GM19043 (cell line): Measurements from ENCODE around the gene TBC1D16.
"Not testable (repeated sequence)": the region's sequence is repeated elsewhere in the genome, so short reads cannot be mapped to it uniquely, and the experiment has no call there.

Experiments
- ATAC-seq: cut with Tn5 transposase; IDR thresholded peaks from one replicate; pipeline ENCODE4 v1.9.1; 2021; ENCODE audit warnings: low read depth; ENCODE audit not compliant: unreplicated experiment

Gene TBC1D16

GRCh38 chr17:79977708-79978547, 57.7 kb downstream of the TBC1D16 start:
- ATAC-seq, result no peak

- ATAC-seq, result no peak
Observed at GRCh38 chr17:79977161-79977631, 58.5 kb downstream of the TBC1D16 start.

- no peak for ATAC-seq
Observed at GRCh38 chr17:79976451-79976850, 59.2 kb downstream of the TBC1D16 start.

GRCh38 chr17:79975498-79976134, 60.1 kb downstream of the TBC1D16 start:
- ATAC-seq, result no peak

GRCh38 chr17:79974566-79975497, 60.8 kb downstream of the TBC1D16 start:
- no peak for ATAC-seq

- no peak for ATAC-seq
Observed at GRCh38 chr17:79971651-79972050, 64.0 kb downstream of the TBC1D16 start.

- ATAC-seq, result no peak
Observed at GRCh38 chr17:79970576-79971068, 65.0 kb downstream of the TBC1D16 start.

- no peak for ATAC-seq
Observed at GRCh38 chr17:79969906-79970305, 65.8 kb downstream of the TBC1D16 start.

GRCh38 chr17:79968116-79968515, 67.6 kb downstream of the TBC1D16 start:
- ATAC-seq, result no peak

- ATAC-seq, result no peak
Observed at GRCh38 chr17:79966681-79967080, 69.0 kb downstream of the TBC1D16 start.

- no peak for ATAC-seq
Observed at GRCh38 chr17:79965806-79966205, 69.9 kb downstream of the TBC1D16 start.

- not testable (repeated sequence) for ATAC-seq
Observed at GRCh38 chr17:79962467-79962866, 73.2 kb downstream of the TBC1D16 start.

GRCh38 chr17:79961567-79961966, 74.1 kb downstream of the TBC1D16 start:
- not testable (repeated sequence) for ATAC-seq

GRCh38 chr17:79960788-79961522, 74.7 kb downstream of the TBC1D16 start:
- no peak for ATAC-seq

- ATAC-seq, result no peak
Observed at GRCh38 chr17:79959042-79959441, 76.6 kb downstream of the TBC1D16 start.

- ATAC-seq, result no peak
Observed at GRCh38 chr17:79956853-79957252, 78.8 kb downstream of the TBC1D16 start.

- not testable (repeated sequence) for ATAC-seq
Observed at GRCh38 chr17:79956441-79956735, 79.3 kb downstream of the TBC1D16 start.

- ATAC-seq, result no peak
Observed at GRCh38 chr17:79955691-79956440, 79.8 kb downstream of the TBC1D16 start.

GRCh38 chr17:79955167-79955549, 80.5 kb downstream of the TBC1D16 start:
- no peak for ATAC-seq
